Measurements from ENCODE around the gene GPA33.

DNA sequence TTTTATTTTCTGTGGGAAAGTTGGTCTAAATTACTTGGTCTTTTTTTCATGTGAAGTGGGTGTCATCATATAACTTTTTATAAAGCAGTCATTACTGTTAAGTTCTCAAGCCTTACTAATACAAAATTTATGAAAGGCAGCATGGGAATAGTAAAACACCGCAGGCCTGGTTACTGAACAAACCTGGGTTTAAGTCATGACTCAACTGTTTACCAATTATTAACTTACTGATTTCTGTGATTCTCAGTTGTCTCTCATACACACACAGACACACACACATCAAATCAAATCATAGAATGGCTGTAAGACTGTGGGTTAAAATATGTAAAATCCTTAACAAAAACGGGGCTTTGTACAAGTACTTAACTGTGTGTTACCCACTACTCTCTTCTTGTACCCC, 86.5 kb downstream of the GPA33 start:
- TF ChIP-seq CTCF (IDR thresholded peaks at IDR 0.05), result no peak
- no peak for TF ChIP-seq POLR2AphosphoS5 (IDR thresholded peaks at IDR 0.05)
- TF ChIP-seq POLR2A (IDR thresholded peaks at IDR 0.05), result no peak
